CD14-positive monocyte (primary cell): ENCODE results near the gene LRRFIP1. TPM values are rescaled to one million over a fixed set of nuclear protein-coding genes. Genes with fewer than 3 reads are reported as not detected.

Experiments
- DNase-seq, 3 donors: peaks; one replicate each; pipeline ENCODE4 v3.0.0-alpha.2; 2011 to 2022
- H2AFZ ChIP-seq: 2 replicates; pipeline ENCODE4 v1.6.0; 2012; ENCODE audit warnings: mild to moderate bottlenecking, low read depth, low read length, inconsistent platforms; ENCODE audit not compliant: insufficient read depth, poor library complexity, severe bottlenecking
- H3K27ac ChIP-seq, 2 donors: 1 replicate in 1 of 2; 2 replicates in 1 of 2; pipeline ENCODE4 v1.5.1; 2012 to 2013; ENCODE audit warnings: low read length in 2 of 2, control low read depth in 1 of 2, inconsistent platforms in 1 of 2, low read depth in 1 of 2, mild to moderate bottlenecking in 1 of 2
- H3K27me3 ChIP-seq, 2 donors: one replicate each; pipeline versions ENCODE4 v1.6.0 to v1.6.1; 2011 to 2013; ENCODE audit warnings: low read length in 2 of 2; ENCODE audit not compliant: control insufficient read depth in 2 of 2, insufficient read depth in 2 of 2
- H3K36me3 ChIP-seq, 2 donors: replicated peaks in 1 of 2; 1 replicate in 1 of 2; 2 replicates in 1 of 2; pipeline versions ENCODE4 v1.5.1 to v1.6.1; 2012 to 2013; ENCODE audit warnings: low read length in 2 of 2, control low read depth in 1 of 2, inconsistent platforms in 1 of 2, mild to moderate bottlenecking in 1 of 2; ENCODE audit not compliant: insufficient read depth in 2 of 2, control insufficient read depth in 1 of 2
- H3K4me1 ChIP-seq, 2 donors: 1 replicate in 1 of 2; 2 replicates in 1 of 2; pipeline versions ENCODE4 v1.5.1 to v1.6.1; 2012 to 2013; ENCODE audit warnings: low read length in 2 of 2, control low read depth in 1 of 2, inconsistent platforms in 1 of 2, mild to moderate bottlenecking in 1 of 2, moderate library complexity in 1 of 2; ENCODE audit not compliant: insufficient read depth in 2 of 2, control insufficient read depth in 1 of 2
- H3K4me2 ChIP-seq: replicated peaks from 2 replicates; pipeline ENCODE3; 2012; ENCODE audit warnings: low read length, moderate library complexity, mild to moderate bottlenecking; ENCODE audit not compliant: poor library complexity, severe bottlenecking; ENCODE audit errors: extremely low read depth
- H3K4me3 ChIP-seq, 3 experiments: fragments of 200-600 bp in 1 of 3; sonication (generic) in 1 of 3; replicated peaks in 1 of 3; 1 replicate in 2 of 3; 2 replicates in 1 of 3; pipeline ENCODE4 v1.5.1; 2011 to 2013; ENCODE audit warnings: low read length in 3 of 3, mild to moderate bottlenecking in 3 of 3, control low read depth in 2 of 3, low read depth in 2 of 3, inconsistent platforms in 1 of 3, moderate library complexity in 1 of 3
- H3K79me2 ChIP-seq: 2 replicates; pipeline ENCODE4 v1.6.0; 2012; ENCODE audit warnings: mild to moderate bottlenecking, control low read depth, inconsistent platforms, low read length, moderate library complexity; ENCODE audit not compliant: insufficient read depth
- H3K9ac ChIP-seq: 2 replicates; pipeline ENCODE4 v1.6.0; 2017; ENCODE audit warnings: low read length, mild to moderate bottlenecking; ENCODE audit not compliant: insufficient read depth, poor library complexity, severe bottlenecking
- H3K9me3 ChIP-seq, 2 donors: replicated peaks in 1 of 2; 1 replicate in 1 of 2; 2 replicates in 1 of 2; pipeline versions ENCODE4 v1.5.1 to v1.6.1; 2012 to 2013; ENCODE audit warnings: low read length in 2 of 2, control low read depth in 1 of 2; ENCODE audit not compliant: control insufficient read depth in 1 of 2, insufficient read depth in 1 of 2
- H4K20me1 ChIP-seq: 2 replicates; pipeline ENCODE4 v1.6.0; 2012; ENCODE audit warnings: mild to moderate bottlenecking, low read length, control low read depth, moderate library complexity; ENCODE audit not compliant: insufficient read depth
- H3K27ac Mint-ChIP-seq, 7 donors: one replicate each; pipeline ENCODE4 v1.8.0; 2020; ENCODE audit warnings: mild to moderate bottlenecking in 7 of 7, mixed read lengths in 7 of 7, moderate library complexity in 6 of 7, inconsistent platforms in 2 of 7
- H3K27me3 Mint-ChIP-seq, 3 donors: one replicate each; pipeline ENCODE4 v1.8.0; 2021 to 2022; ENCODE audit warnings: low read depth in 3 of 3, mild to moderate bottlenecking in 3 of 3, mixed read lengths in 3 of 3, moderate library complexity in 3 of 3, inconsistent platforms in 1 of 3
- H3K36me3 Mint-ChIP-seq, 2 donors: one replicate each; pipeline ENCODE4 v1.8.0; 2020; ENCODE audit warnings: mixed read lengths in 2 of 2, inconsistent platforms in 1 of 2, mild to moderate bottlenecking in 1 of 2
- H3K4me1 Mint-ChIP-seq: one replicate; pipeline ENCODE4 v1.8.0; 2020; ENCODE audit warnings: mild to moderate bottlenecking, mixed read lengths
- H3K4me3 Mint-ChIP-seq, 2 donors: one replicate each; pipeline ENCODE4 v1.8.0; 2020; ENCODE audit warnings: mild to moderate bottlenecking in 2 of 2, mixed read lengths in 2 of 2, moderate library complexity in 1 of 2
- H3K9me3 Mint-ChIP-seq, 7 donors: one replicate each; pipeline ENCODE4 v1.8.0; 2020 to 2022; ENCODE audit warnings: mixed read lengths in 7 of 7, mild to moderate bottlenecking in 6 of 7, moderate library complexity in 6 of 7, inconsistent platforms in 2 of 7
- WGBS: methylation state at CpG from one replicate; pipeline ENCODE4 v1.1.5; 2013; ENCODE audit warnings: missing lambda C conversion rate; ENCODE audit not compliant: insufficient coverage; 5-methylcytosine and 5-hydroxymethylcytosine counted together
- intact Hi-C, 2 donors: fragments of 100-400 bp; cut with micrococcal nuclease; formaldehyde crosslinking; loops; one replicate each; pipeline versions ENCODE4 v1.15.0 to v1.15.1; 2023
- polyA plus RNA-seq, 3 donors: library from polyadenylated mRNA; depleted of rRNA in 1 of 3; unstranded in 2 of 3; stranded (reverse) in 1 of 3; fragments of 300-500 nt in 2 of 3; fragments of >200 nt in 1 of 3; fragmentation: Illumina TruSeq in 2 of 3; gene quantifications; 1 replicate in 2 of 3; 2 replicates in 1 of 3; pipeline ENCODE4 v1.2.3, GENCODE V29; 2012 to 2021
- TF ChIP-seq, protein P1 (sequence below): fragments of 200-600 bp; IDR thresholded peaks from one replicate; pipeline ENCODE4 v1.8.0; 2022; ENCODE audit warnings: antibody characterized with exemption, mild to moderate bottlenecking

The LRRFIP1 gene
- polyA plus RNA-seq, 3 donors, result 67.3 to 148 (median 98.3) TPM

- peaks cover 0 to 2% of the 10 kb centered on the region in 2 donors for H3K9me3 ChIP-seq
- no peak overlapping the region for H2AFZ ChIP-seq
- WGBS, result 98% methylated on average over 8 of the region's 14 CpGs
- H3K36me3 Mint-ChIP-seq, result peaks cover 0 to 16% of the 10 kb centered on the region in 2 donors
- H3K27me3 ChIP-seq, result no peaks in the 10 kb centered on the region
- H3K4me3 Mint-ChIP-seq, result no peak overlapping the region
- no peak overlapping the region for H3K9ac ChIP-seq
- H3K27ac ChIP-seq, result no peak overlapping the region
- TF ChIP-seq, protein P1, sequence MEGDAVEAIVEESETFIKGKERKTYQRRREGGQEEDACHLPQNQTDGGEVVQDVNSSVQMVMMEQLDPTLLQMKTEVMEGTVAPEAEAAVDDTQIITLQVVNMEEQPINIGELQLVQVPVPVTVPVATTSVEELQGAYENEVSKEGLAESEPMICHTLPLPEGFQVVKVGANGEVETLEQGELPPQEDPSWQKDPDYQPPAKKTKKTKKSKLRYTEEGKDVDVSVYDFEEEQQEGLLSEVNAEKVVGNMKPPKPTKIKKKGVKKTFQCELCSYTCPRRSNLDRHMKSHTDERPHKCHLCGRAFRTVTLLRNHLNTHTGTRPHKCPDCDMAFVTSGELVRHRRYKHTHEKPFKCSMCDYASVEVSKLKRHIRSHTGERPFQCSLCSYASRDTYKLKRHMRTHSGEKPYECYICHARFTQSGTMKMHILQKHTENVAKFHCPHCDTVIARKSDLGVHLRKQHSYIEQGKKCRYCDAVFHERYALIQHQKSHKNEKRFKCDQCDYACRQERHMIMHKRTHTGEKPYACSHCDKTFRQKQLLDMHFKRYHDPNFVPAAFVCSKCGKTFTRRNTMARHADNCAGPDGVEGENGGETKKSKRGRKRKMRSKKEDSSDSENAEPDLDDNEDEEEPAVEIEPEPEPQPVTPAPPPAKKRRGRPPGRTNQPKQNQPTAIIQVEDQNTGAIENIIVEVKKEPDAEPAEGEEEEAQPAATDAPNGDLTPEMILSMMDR, result no peak
- peaks cover 6% of the 10 kb centered on the region for H3K4me1 Mint-ChIP-seq
- DNase-seq, result no peak
- H3K79me2 ChIP-seq, result no peaks in the 10 kb centered on the region
- H3K9me3 Mint-ChIP-seq, result peaks cover 0 to 4% (median 0%) of the 10 kb centered on the region in 7 donors
- no peak overlapping the region for H3K4me3 ChIP-seq
- H4K20me1 ChIP-seq, result peaks cover 1% of the 10 kb centered on the region
- H3K4me2 ChIP-seq, result no peak overlapping the region
- no peaks in the 10 kb centered on the region for H3K36me3 ChIP-seq
- H3K4me1 ChIP-seq, result peaks cover 0 to 1% of the 10 kb centered on the region in 2 donors
- no peak overlapping the region for H3K27ac Mint-ChIP-seq
- intact Hi-C loops, result no loop called here
- H3K27me3 Mint-ChIP-seq, result peaks cover 0 to 6% (median 2%) of the 10 kb centered on the region in 3 donors
Measured at GRCh38 chr2:237643582-237644380, 16.4 kb downstream of the LRRFIP1 start.

- no peak overlapping the region for H3K4me3 Mint-ChIP-seq
- H2AFZ ChIP-seq, result no peak overlapping the region
- no peak overlapping the region for H3K4me3 ChIP-seq
- H3K36me3 ChIP-seq, result no peaks in the 10 kb centered on the region
- peaks cover 0 to 3% of the 10 kb centered on the region in 2 donors for H3K4me1 ChIP-seq
- TF ChIP-seq, protein P1, result no peak
- peaks cover 3% of the 10 kb centered on the region for H4K20me1 ChIP-seq
- H3K27ac ChIP-seq, result no peak overlapping the region
- peaks cover 0 to 4% (median 0%) of the 10 kb centered on the region in 3 donors for H3K27me3 Mint-ChIP-seq
- no peak overlapping the region for H3K27ac Mint-ChIP-seq
- H3K27me3 ChIP-seq, result no peaks in the 10 kb centered on the region
- WGBS, result no CpG with 5 or more reads among the region's 5 CpGs
- no peak for DNase-seq
- H3K36me3 Mint-ChIP-seq, result peaks cover 0 to 16% of the 10 kb centered on the region in 2 donors
- H3K9ac ChIP-seq, result no peak overlapping the region
- H3K79me2 ChIP-seq, result no peaks in the 10 kb centered on the region
- no peak overlapping the region for H3K4me2 ChIP-seq
- intact Hi-C loops, result no loop called here
- peaks cover 0 to 2% of the 10 kb centered on the region in 2 donors for H3K9me3 ChIP-seq
- H3K9me3 Mint-ChIP-seq, result peaks cover 0 to 4% (median 0%) of the 10 kb centered on the region in 7 donors
- peaks cover 7% of the 10 kb centered on the region for H3K4me1 Mint-ChIP-seq
Measured at GRCh38 chr2:237644381-237644703, 17.0 kb downstream of the LRRFIP1 start.
